H9 (cell line): ENCODE results near the gene PXYLP1. TPM values are rescaled to one million over a fixed set of nuclear protein-coding genes. Genes with fewer than 3 reads are reported as not detected.

Source experiments
- DNase-seq: peaks from one replicate; pipeline ENCODE4 v3.0.0-alpha.2; 2017
- H2AFZ ChIP-seq: one replicate; pipeline ENCODE4 v1.6.1; 2013; ENCODE audit warnings: mild to moderate bottlenecking, low read length, control low read depth, moderate library complexity
- H2AK5ac ChIP-seq: 2 replicates; pipeline ENCODE4 v1.6.1; 2013; ENCODE audit warnings: low read length, control low read depth, mixed read lengths; ENCODE audit not compliant: insufficient read length
- H2BK120ac ChIP-seq: one replicate; pipeline ENCODE4 v1.6.1; 2013; ENCODE audit warnings: low read depth, mild to moderate bottlenecking, low read length, control low read depth, inconsistent platforms; ENCODE audit not compliant: poor library complexity, severe bottlenecking
- H2BK12ac ChIP-seq: 2 replicates; pipeline ENCODE4 v1.6.1; 2013; ENCODE audit warnings: low read length, control low read depth, mixed read lengths, low read depth; ENCODE audit not compliant: insufficient read length
- H2BK15ac ChIP-seq: 2 replicates; pipeline ENCODE4 v1.6.1; 2013; ENCODE audit warnings: low read depth, low read length, control low read depth
- H2BK20ac ChIP-seq: one replicate; pipeline ENCODE4 v1.6.1; 2013; ENCODE audit warnings: low read depth, mild to moderate bottlenecking, low read length, control low read depth, inconsistent platforms; ENCODE audit not compliant: poor library complexity, severe bottlenecking
- H2BK5ac ChIP-seq: 2 replicates; pipeline ENCODE4 v1.6.1; 2013; ENCODE audit warnings: low read length, control low read depth, mixed read lengths; ENCODE audit not compliant: insufficient read length
- H3K14ac ChIP-seq: 2 replicates; pipeline ENCODE4 v1.6.1; 2013; ENCODE audit warnings: low read length, control low read depth; ENCODE audit not compliant: insufficient read depth
- H3K18ac ChIP-seq: 2 replicates; pipeline ENCODE4 v1.6.1; 2013; ENCODE audit warnings: low read depth, mild to moderate bottlenecking, mixed read lengths, low read length, control low read depth; ENCODE audit not compliant: insufficient read length
- H3K23ac ChIP-seq: 2 replicates; pipeline ENCODE4 v1.6.1; 2013; ENCODE audit warnings: low read length, control low read depth, mixed read lengths, low read depth; ENCODE audit not compliant: insufficient read length
- H3K23me2 ChIP-seq: 2 replicates; pipeline ENCODE4 v1.6.1; 2013; ENCODE audit warnings: low read depth, mild to moderate bottlenecking, mixed read lengths, low read length, control low read depth; ENCODE audit not compliant: insufficient read length, poor library complexity, severe bottlenecking
- H3K27ac ChIP-seq: 2 replicates; pipeline ENCODE4 v1.5.1; 2013; ENCODE audit warnings: low read length, control low read depth, mixed read lengths, low read depth; ENCODE audit not compliant: insufficient read length
- H3K27me3 ChIP-seq: 2 replicates; pipeline ENCODE4 v1.6.1; 2013; ENCODE audit warnings: low read length, control low read depth, inconsistent platforms; ENCODE audit not compliant: insufficient read depth
- H3K4ac ChIP-seq: 2 replicates; pipeline ENCODE4 v1.6.1; 2013; ENCODE audit warnings: low read depth, mild to moderate bottlenecking, control low read depth, inconsistent platforms, low read length, moderate library complexity
- H3K4me1 ChIP-seq: 2 replicates; pipeline ENCODE4 v1.6.1; 2013; ENCODE audit warnings: low read length, control low read depth, inconsistent platforms; ENCODE audit not compliant: insufficient read depth
- H3K4me2 ChIP-seq: 2 replicates; pipeline ENCODE4 v1.6.1; 2013; ENCODE audit warnings: low read length, control low read depth, mixed read lengths; ENCODE audit not compliant: insufficient read length, insufficient read depth
- H3K56ac ChIP-seq: 2 replicates; pipeline ENCODE4 v1.6.1; 2013; ENCODE audit warnings: low read depth, mild to moderate bottlenecking, mixed read lengths, low read length, control low read depth; ENCODE audit not compliant: insufficient read length
- H3K79me1 ChIP-seq: 2 replicates; pipeline ENCODE4 v1.6.1; 2013; ENCODE audit warnings: low read depth, mild to moderate bottlenecking, moderate library complexity, low read length, control low read depth, inconsistent platforms; ENCODE audit not compliant: insufficient read depth, poor library complexity, severe bottlenecking
- H3K79me2 ChIP-seq: 2 replicates; pipeline ENCODE4 v1.6.1; 2013; ENCODE audit warnings: low read length, control low read depth, inconsistent platforms; ENCODE audit not compliant: insufficient read depth
- H3K9ac ChIP-seq: 2 replicates; pipeline ENCODE4 v1.6.1; 2013; ENCODE audit warnings: low read length, control low read depth, mixed read lengths; ENCODE audit not compliant: insufficient read length; ENCODE audit errors: extremely low read depth
- H3K9me3 ChIP-seq: one replicate; pipeline ENCODE4 v1.6.1; 2013; ENCODE audit warnings: low read depth, low read length, inconsistent platforms; ENCODE audit not compliant: control insufficient read depth
- H3T11ph ChIP-seq: one replicate; pipeline ENCODE4 v1.6.1; 2013; ENCODE audit warnings: mild to moderate bottlenecking, low read length, control low read depth, inconsistent platforms
- H4K20me1 ChIP-seq: one replicate; pipeline ENCODE4 v1.6.1; 2013; ENCODE audit not compliant: control insufficient read depth, insufficient read length, insufficient read depth
- H4K5ac ChIP-seq: 2 replicates; pipeline ENCODE4 v1.6.1; 2013; ENCODE audit warnings: low read depth, mild to moderate bottlenecking, mixed read lengths, low read length, control low read depth; ENCODE audit not compliant: insufficient read length
- H4K8ac ChIP-seq: replicated peaks from 2 replicates; pipeline ENCODE4 v1.6.1; 2013; ENCODE audit warnings: low read length, control low read depth, mixed read lengths, low read depth; ENCODE audit not compliant: insufficient read length
- H4K91ac ChIP-seq: 2 replicates; pipeline ENCODE4 v1.6.1; 2013; ENCODE audit warnings: low read depth, mild to moderate bottlenecking, moderate library complexity, mixed read lengths, low read length, control low read depth; ENCODE audit not compliant: insufficient read length
- H3K27ac Mint-ChIP-seq, 3 experiments: 2 replicates in 2 of 3; 3 replicates in 1 of 3; pipeline ENCODE4 v1.8.0; 2020 to 2021; ENCODE audit warnings: mixed read lengths in 3 of 3, mild to moderate bottlenecking in 1 of 3, moderate library complexity in 1 of 3
- H3K27me3 Mint-ChIP-seq: 2 replicates; pipeline ENCODE4 v1.8.0; 2021; ENCODE audit warnings: low read depth, mild to moderate bottlenecking, moderate library complexity, mixed read lengths
- H3K36me3 Mint-ChIP-seq, 3 experiments: 2 replicates in 2 of 3; 3 replicates in 1 of 3; pipeline ENCODE4 v1.8.0; 2020 to 2021; ENCODE audit warnings: low read depth in 3 of 3, mixed read lengths in 3 of 3; ENCODE audit not compliant: insufficient read depth in 1 of 3
- H3K4me1 Mint-ChIP-seq, 2 experiments: 2 replicates each; pipeline ENCODE4 v1.8.0; 2020; ENCODE audit warnings: mixed read lengths in 2 of 2
- H3K4me3 Mint-ChIP-seq, 2 experiments: 2 replicates in 1 of 2; 3 replicates in 1 of 2; pipeline ENCODE4 v1.8.0; 2020 to 2021; ENCODE audit warnings: mild to moderate bottlenecking in 2 of 2, mixed read lengths in 2 of 2, moderate library complexity in 1 of 2
- H3K9me3 Mint-ChIP-seq, 2 experiments: 2 replicates in 1 of 2; 3 replicates in 1 of 2; pipeline ENCODE4 v1.8.0; 2020; ENCODE audit warnings: mild to moderate bottlenecking in 2 of 2, mixed read lengths in 2 of 2, moderate library complexity in 1 of 2
- CTCF ChIP-seq: fragments of 200-600 bp; sonication (generic); conservative IDR thresholded peaks from 3 replicates; pipeline ENCODE4 v1.8.0; 2021; ENCODE audit warnings: antibody characterized with exemption, mild to moderate bottlenecking
- WGBS: extraction: QIAGEN DNeasy Blood & Tissue Kit; methylation state at CpG from one replicate; pipeline ENCODE4 v1.1.7; 2013; ENCODE audit warnings: missing lambda C conversion rate, low lambda C conversion rate, mixed read lengths; ENCODE audit not compliant: insufficient read length; ENCODE audit errors: extremely low coverage; 5-methylcytosine and 5-hydroxymethylcytosine counted together
- total RNA-seq: library from RNA; stranded (reverse); gene quantifications from 2 replicates; pipeline ENCODE4 v1.2.1, GENCODE V29; 2021

Gene PXYLP1
- total RNA-seq, 1 experiment from 2014 or later: 17.9 TPM

- Histone ChIP-seq H3K18ac (no peak overlapping the region), H4K5ac (no peak overlapping the region), H2AFZ (no peak overlapping the region), H2BK12ac (no peak overlapping the region), H3K4ac (no peak overlapping the region), H3K23me2 (peaks cover 3% of the 10 kb centered on the region), H3K14ac (no peak overlapping the region), H3K4me2 (no peak overlapping the region), H2BK5ac (no peak overlapping the region), H2BK120ac (no peak overlapping the region), H4K20me1 (no peaks in the 10 kb centered on the region), H3K27ac (no peak overlapping the region), H3K27me3 (no peaks in the 10 kb centered on the region), H3K4me1 (no peaks in the 10 kb centered on the region), H3K79me2 (no peaks in the 10 kb centered on the region), H3K23ac (no peak overlapping the region), H4K91ac (no peak overlapping the region), H3K9ac (no peak overlapping the region), H2AK5ac (no peak overlapping the region), H3T11ph (no peak overlapping the region), H3K56ac (no peak overlapping the region), H4K8ac (no peak overlapping the region), H2BK15ac (no peak overlapping the region), H3K79me1 (no peaks in the 10 kb centered on the region), H2BK20ac (no peak overlapping the region), H3K9me3 (no peaks in the 10 kb centered on the region)
- Mint-ChIP-seq H3K36me3 (peaks cover 3% of the 10 kb centered on the region in 3 experiments), H3K27ac (no peak overlapping the region), H3K27me3 (peaks cover 23% of the 10 kb centered on the region), H3K4me3 (no peak overlapping the region), H3K4me1 (peaks cover 13 to 17% of the 10 kb centered on the region in 2 experiments), H3K9me3 (peaks cover 3 to 4% of the 10 kb centered on the region in 2 experiments)
- no CpG with 5 or more reads among the region's 5 CpGs for WGBS
- no peak for TF ChIP-seq CTCF
- DNase-seq: no peak
Measured at GRCh38 chr3:141306276-141306675, 74.7 kb downstream of the PXYLP1 start.
